Peyer's patch (tissue), 4 donors: ENCODE results near the gene FMN1.

ENCODE experiments used
- POLR2A ChIP-seq, 2 donors: fragments of 450-650 bp; IDR thresholded peaks; one replicate each; pipeline ENCODE4 v1.5.1; 2017; ENCODE audit warnings: antibody characterized with exemption in 2 of 2, mild to moderate bottlenecking in 2 of 2, moderate library complexity in 2 of 2
- TF ChIP-seq, protein P1 (sequence below), 6 experiments: fragments of 450-650 bp in 4 of 6; fragments of 200-600 bp in 2 of 6; sonication (generic) in 1 of 6; IDR thresholded peaks; one replicate each; pipeline ENCODE4 v1.5.1; 2017 to 2019; ENCODE audit warnings: antibody characterized with exemption in 6 of 6, mild to moderate bottlenecking in 3 of 6, moderate library complexity in 1 of 6

GRCh38 chr15:32953533-32953910 lies 241.0 kb downstream of the FMN1 start:
- TF ChIP-seq, protein P1, sequence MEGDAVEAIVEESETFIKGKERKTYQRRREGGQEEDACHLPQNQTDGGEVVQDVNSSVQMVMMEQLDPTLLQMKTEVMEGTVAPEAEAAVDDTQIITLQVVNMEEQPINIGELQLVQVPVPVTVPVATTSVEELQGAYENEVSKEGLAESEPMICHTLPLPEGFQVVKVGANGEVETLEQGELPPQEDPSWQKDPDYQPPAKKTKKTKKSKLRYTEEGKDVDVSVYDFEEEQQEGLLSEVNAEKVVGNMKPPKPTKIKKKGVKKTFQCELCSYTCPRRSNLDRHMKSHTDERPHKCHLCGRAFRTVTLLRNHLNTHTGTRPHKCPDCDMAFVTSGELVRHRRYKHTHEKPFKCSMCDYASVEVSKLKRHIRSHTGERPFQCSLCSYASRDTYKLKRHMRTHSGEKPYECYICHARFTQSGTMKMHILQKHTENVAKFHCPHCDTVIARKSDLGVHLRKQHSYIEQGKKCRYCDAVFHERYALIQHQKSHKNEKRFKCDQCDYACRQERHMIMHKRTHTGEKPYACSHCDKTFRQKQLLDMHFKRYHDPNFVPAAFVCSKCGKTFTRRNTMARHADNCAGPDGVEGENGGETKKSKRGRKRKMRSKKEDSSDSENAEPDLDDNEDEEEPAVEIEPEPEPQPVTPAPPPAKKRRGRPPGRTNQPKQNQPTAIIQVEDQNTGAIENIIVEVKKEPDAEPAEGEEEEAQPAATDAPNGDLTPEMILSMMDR (IDR thresholded peaks at IDR 0.05) = no peak
- no peak for TF ChIP-seq POLR2A (IDR thresholded peaks at IDR 0.05)
